Measurements from ENCODE around the gene RPGR. TPM values are rescaled to one million over a fixed set of nuclear protein-coding genes. Genes with fewer than 3 reads are reported as not detected.

RPGR gene
- total and polyA plus RNA-seq, 8 donors: 4.2 to 14.7 (median 5.1) TPM

DNA sequence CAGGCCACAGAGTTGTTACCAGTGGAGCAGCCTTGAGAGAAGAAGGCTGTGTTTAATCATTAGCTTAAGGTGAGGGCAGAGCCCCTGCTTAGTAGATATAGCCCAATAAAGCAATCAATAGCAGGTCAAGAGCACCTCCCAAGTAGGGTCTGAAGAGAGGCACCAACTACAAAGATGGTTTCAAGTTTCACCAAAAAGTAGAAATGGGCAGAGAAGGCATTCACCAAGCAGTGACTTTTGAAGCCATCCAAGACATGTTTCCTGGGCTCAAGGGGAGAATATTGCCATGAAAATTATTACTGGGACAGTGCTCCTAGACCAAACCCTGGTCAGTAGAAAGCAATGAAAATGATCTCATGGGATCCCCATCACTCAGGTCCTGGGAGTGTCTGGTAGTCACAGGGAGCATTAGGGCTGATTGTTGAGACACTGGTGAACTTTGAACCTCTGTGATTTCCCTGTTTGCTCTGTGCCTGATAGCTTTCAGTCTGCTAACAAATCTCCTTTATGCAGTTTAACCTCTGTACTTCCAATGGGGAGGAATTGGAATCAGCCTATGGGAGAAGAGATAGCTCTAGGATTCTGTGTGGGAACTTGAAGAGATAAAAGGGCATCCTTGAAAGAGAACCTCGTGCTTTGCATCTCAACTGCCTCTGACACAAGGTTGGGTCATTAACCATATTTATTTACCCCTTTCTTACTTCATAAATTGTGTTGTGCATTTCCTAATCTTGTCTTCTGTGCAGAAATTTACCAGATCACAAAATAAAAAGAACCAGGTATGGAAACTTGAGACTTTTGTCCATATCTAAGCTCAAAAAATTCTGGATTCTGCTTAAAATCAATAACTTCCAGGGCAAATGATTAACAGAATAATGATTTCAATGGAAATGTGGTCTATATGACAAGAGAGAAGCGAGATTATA, 15.8 kb upstream of the RPGR start:
- H3K27ac ChIP-seq: no peak overlapping the region
- no peak for DNase-seq
- no peak for FAIRE-seq
- H3K4me1 ChIP-seq: peaks cover 0 to 13% (median 7%) of the 10 kb centered on the region in 3 donors
- intact Hi-C loops (cut with DNase I): no loop called here
- TF ChIP-seq, protein P1, sequence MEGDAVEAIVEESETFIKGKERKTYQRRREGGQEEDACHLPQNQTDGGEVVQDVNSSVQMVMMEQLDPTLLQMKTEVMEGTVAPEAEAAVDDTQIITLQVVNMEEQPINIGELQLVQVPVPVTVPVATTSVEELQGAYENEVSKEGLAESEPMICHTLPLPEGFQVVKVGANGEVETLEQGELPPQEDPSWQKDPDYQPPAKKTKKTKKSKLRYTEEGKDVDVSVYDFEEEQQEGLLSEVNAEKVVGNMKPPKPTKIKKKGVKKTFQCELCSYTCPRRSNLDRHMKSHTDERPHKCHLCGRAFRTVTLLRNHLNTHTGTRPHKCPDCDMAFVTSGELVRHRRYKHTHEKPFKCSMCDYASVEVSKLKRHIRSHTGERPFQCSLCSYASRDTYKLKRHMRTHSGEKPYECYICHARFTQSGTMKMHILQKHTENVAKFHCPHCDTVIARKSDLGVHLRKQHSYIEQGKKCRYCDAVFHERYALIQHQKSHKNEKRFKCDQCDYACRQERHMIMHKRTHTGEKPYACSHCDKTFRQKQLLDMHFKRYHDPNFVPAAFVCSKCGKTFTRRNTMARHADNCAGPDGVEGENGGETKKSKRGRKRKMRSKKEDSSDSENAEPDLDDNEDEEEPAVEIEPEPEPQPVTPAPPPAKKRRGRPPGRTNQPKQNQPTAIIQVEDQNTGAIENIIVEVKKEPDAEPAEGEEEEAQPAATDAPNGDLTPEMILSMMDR (IDR thresholded peaks at IDR 0.05): no peak
- 15 to 27% methylated on average over 2 of the region's 2 CpGs for WGBS, 2 donors
- H3K27me3 ChIP-seq: peaks cover 0 to 4% (median 2%) of the 10 kb centered on the region in 4 donors
- H3K4me3 ChIP-seq: no peak overlapping the region
- H3K36me3 ChIP-seq: no peaks in the 10 kb centered on the region
- H3K9me3 ChIP-seq: no peaks in the 10 kb centered on the region
- peak; percentile 67 to 93 (median 84) for ATAC-seq

DNA sequence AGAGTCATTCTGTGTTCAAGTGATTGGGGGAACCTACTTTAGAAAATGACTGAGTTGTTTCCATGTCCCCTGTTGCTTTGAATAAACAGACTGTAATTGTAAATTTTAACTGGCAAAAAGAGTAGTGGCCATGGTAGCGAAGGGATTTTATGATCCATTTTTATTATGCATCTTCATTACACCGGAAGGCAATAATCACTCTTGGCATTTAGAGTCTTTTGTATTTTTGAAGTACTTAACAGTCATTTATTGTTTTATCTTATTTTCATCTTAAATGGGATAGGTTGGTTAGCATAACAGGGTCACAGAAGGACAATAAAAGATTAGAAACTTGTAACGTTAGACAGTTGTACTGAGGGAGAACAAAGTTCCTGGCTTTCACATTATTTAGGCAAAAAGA, 14.1 kb upstream of the RPGR start:
- Histone ChIP-seq H3K9me3 (no peaks in the 10 kb centered on the region), H3K27ac (no peak overlapping the region), H3K36me3 (no peaks in the 10 kb centered on the region), H3K4me3 (no peak overlapping the region), H3K27me3 (peaks cover 0 to 4% (median 2%) of the 10 kb centered on the region in 4 donors), H3K4me1 (peaks cover 0 to 13% (median 7%) of the 10 kb centered on the region in 3 donors)
- intact Hi-C loops (cut with DNase I): no loop called here
- WGBS, 2 donors: 70 to 80% methylated on average over 3 of the region's 3 CpGs
- DNase-seq (no peak), FAIRE-seq (no peak), ATAC-seq (no peak)
- TF ChIP-seq, protein P1 (IDR thresholded peaks at IDR 0.05): no peak

DNA sequence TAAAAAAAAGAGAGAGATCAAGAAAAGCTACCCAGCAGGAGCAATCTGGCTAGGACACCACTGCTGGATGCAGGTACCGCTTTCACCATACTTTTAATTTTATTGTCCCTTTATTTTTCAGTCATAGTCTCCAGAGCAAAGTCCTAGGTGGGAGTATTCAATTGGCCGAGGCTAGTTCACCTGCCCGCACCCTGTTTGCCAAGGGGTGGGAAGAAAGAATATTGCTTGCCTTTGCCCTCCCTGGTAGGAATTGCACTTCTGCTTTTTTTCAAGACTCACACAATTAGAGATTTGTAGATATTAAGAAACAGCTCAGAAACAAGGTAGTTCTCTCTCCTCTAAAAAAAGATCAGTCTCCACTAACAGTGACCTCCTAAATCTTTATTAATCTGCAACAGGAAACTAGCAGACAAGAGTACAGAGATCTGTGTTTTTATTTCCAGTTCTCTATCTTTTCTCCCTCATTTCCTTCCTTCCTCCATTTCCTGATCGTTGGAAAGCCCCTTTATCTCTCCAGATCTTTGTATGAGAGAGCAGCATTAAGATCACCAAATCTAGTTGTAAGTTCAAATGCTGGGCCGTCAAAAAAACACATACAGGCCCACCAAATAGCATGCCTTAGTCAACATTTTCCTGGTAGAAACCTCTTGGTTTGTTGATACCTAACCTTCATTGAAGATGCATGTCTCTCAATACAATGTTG, 9.4 kb upstream of the RPGR start:
- intact Hi-C loops (cut with DNase I): no loop called here
- no peaks in the 10 kb centered on the region for H3K36me3 ChIP-seq
- TF ChIP-seq, protein P1 (IDR thresholded peaks at IDR 0.05): no peak
- no peaks in the 10 kb centered on the region for H3K4me1 ChIP-seq
- DNase-seq (no peak), ATAC-seq (no peak), FAIRE-seq (no peak)
- no peak overlapping the region for H3K27ac ChIP-seq
- peaks cover 0 to 7% (median 2%) of the 10 kb centered on the region in 4 donors for H3K27me3 ChIP-seq
- WGBS, 2 donors: 57 to 69% methylated on average over 5 of the region's 5 CpGs
- H3K4me3 ChIP-seq: no peak overlapping the region
- H3K9me3 ChIP-seq: no peaks in the 10 kb centered on the region

DNA sequence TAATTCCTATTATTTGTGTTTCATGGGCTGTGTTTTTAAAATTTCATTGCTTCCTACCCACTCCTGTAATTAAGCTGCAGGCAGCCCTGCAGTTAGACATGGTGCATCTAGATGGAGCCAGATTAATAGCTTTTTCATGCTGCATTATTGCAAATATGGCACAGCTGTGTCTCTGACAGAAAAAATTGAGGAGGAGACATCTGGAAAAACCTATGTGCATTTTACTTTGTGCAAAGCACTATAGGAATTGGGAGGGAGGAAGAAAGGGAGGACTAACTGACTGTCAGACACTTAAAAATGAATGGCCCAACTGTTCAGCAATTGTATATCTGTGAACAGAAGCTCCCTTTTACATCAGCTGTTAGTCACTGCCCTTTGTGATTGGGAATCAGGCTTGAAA, 8.1 kb upstream of the RPGR start:
- Histone ChIP-seq H3K4me1 (no peaks in the 10 kb centered on the region), H3K27me3 (peaks cover 0 to 7% (median 0%) of the 10 kb centered on the region in 4 donors), H3K4me3 (no peak overlapping the region), H3K9me3 (no peaks in the 10 kb centered on the region), H3K27ac (no peak overlapping the region), H3K36me3 (no peaks in the 10 kb centered on the region)
- no peak for FAIRE-seq
- no peak for DNase-seq
- intact Hi-C loops (cut with DNase I): no loop called here
- TF ChIP-seq, protein P1 (IDR thresholded peaks at IDR 0.05): no peak
- peak in 2 of 4 donors; percentile 65 to 67 for ATAC-seq

All from pancreas (tissue), 10 donors.